NCI-H2227 treated with DMSO at 0.1 percent for 48 hours (cell line): ENCODE measurements around the gene DEAF1.
"Not testable (repeated sequence)": the region's sequence is repeated elsewhere in the genome, so short reads cannot be mapped to it uniquely, and the experiment has no call there.

Experiments used
- DNase-seq: peaks from one replicate; lab custom pipeline; 2025; lab: John Stamatoyannopoulos, UW

Gene DEAF1

GRCh38 chr11:694563-695287, at the start of gene DEAF1:
Gene DEAF1 (minus strand): TSS chr11:695222. CDS start chr11:695047, 175 bp downstream.
- peak; percentile 99 for DNase-seq

- no peak for DNase-seq
Measured at GRCh38 chr11:742571-743201, 47.7 kb upstream of the DEAF1 start.

GRCh38 chr11:742156-742546, 47.1 kb upstream of the DEAF1 start:
- no peak for DNase-seq

GRCh38 chr11:737899-738298, 42.9 kb upstream of the DEAF1 start:
- DNase-seq: not testable (repeated sequence)

GRCh38 chr11:737366-737765, 42.3 kb upstream of the DEAF1 start:
- no peak for DNase-seq

GRCh38 chr11:734541-734940, 39.5 kb upstream of the DEAF1 start:
- not testable (repeated sequence) for DNase-seq

GRCh38 chr11:733072-733471, 38.0 kb upstream of the DEAF1 start:
- DNase-seq: no peak

- DNase-seq: no peak
Measured at GRCh38 chr11:729492-730074, 34.6 kb upstream of the DEAF1 start.

- no peak for DNase-seq
Measured at GRCh38 chr11:728901-729491, 34.0 kb upstream of the DEAF1 start.

GRCh38 chr11:727859-728748, 33.1 kb upstream of the DEAF1 start:
- no peak for DNase-seq

GRCh38 chr11:727281-727701, 32.3 kb upstream of the DEAF1 start:
- no peak for DNase-seq

GRCh38 chr11:726278-727220, 31.5 kb upstream of the DEAF1 start:
- peak; percentile 74 for DNase-seq

- no peak for DNase-seq
Measured at GRCh38 chr11:725624-726202, 30.7 kb upstream of the DEAF1 start.

GRCh38 chr11:724778-725386, 29.9 kb upstream of the DEAF1 start:
- no peak for DNase-seq

GRCh38 chr11:724049-724777, 29.2 kb upstream of the DEAF1 start:
- no peak for DNase-seq

- peak; percentile 56 for DNase-seq
Measured at GRCh38 chr11:723120-723883, 28.3 kb upstream of the DEAF1 start.

- DNase-seq: no peak
Measured at GRCh38 chr11:722346-722811, 27.4 kb upstream of the DEAF1 start.

GRCh38 chr11:721741-722345, 26.8 kb upstream of the DEAF1 start:
- DNase-seq: peak; percentile 32
